HG03558 (cell line): ENCODE results near the gene CARS2.

Experiments
- ATAC-seq: cut with Tn5 transposase; IDR thresholded peaks from one replicate; pipeline ENCODE4 v1.9.1; 2021; ENCODE audit warnings: moderate number of reproducible peaks; ENCODE audit not compliant: unreplicated experiment; ENCODE audit errors: extremely low read depth

Gene CARS2

DNA sequence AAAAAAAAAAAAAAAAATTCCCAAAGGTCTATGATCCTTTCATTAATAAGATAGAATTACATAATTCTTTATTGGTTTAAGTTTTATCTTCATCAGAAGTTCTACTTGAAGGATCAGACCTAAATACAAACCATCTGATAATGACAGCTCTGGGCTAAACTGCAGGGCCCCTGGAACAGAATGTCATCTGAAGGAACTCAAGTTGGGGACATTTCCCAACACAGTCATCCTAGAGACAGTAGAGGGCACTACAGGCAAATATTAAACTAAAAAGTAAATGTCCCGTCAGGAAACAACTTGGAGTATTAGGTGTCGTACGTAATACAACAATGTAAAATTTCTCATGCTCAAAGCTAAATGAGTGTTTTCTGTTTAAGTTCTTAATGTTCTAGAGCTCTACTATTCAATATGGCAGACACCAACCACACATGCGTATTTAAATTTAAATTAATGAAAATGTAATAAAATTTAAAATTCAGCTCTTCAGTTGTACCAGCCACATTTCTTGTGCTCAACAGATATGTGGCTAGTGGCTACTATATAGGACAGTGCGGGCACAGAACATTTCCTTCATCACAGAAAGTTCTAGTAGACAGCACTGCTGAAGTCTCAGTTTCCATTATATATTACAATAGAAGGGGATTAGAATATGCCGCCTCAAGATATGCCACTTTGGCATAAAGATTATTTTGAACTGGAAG is 112.3 kb downstream of the CARS2 start:
- peak; percentile 79 for ATAC-seq

DNA sequence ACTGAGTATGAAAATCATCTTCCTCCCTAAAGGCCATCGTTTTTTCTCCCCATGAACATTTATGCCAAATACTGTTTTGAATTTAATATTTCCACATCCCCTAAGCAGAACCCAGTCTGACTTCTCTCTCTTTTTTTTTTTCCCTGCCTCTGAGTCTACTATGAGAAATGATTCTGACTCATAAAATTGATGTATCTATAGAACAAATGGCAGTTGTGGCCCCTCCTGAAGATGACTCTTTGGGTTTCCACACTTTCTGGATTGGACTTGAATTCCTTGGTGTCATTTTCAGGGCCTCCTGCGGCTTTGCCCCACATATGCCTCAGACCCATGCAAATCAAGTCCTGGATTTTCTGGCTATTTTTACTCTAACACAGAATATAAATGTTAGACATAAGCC is 113.3 kb downstream of the CARS2 start:
- ATAC-seq: no peak
